ENCODE data around the gene BAHCC1. TPM values are rescaled to one million over a fixed set of nuclear protein-coding genes. Genes with fewer than 3 reads are reported as not detected.

BAHCC1 gene
- total and polyA plus RNA-seq, 10 of the 15 experiments (the other 5 are each of a cell fraction or from before 2014, with no cell fraction given): 0.03 to 0.14 (median 0.11) TPM; not detected in 6

GRCh38 chr17:81512562-81513371 is 117.5 kb downstream of the BAHCC1 start, which contains the start of gene ACTG1 (continued):
- no peak for TF ChIP-seq MEF2B (IDR thresholded peaks at IDR 0.05; ENCODE audit: partially characterized antibody, poor library complexity, severe bottlenecking)
- no peak for TF ChIP-seq NFXL1 (IDR thresholded peaks at IDR 0.05; ENCODE audit: borderline replicate concordance)
- TF ChIP-seq TCF3 (IDR thresholded peaks at IDR 0.05; ENCODE audit: borderline replicate concordance, insufficient read depth, low read depth, low read length): peak; percentile 86
- TF ChIP-seq RAD51 (IDR thresholded peaks at IDR 0.05): no peak
- no peak for TF ChIP-seq EZH2 (IDR thresholded peaks at IDR 0.05; ENCODE audit: borderline replicate concordance, control insufficient read depth, low read depth, low read length)
- TF ChIP-seq CBX5 (IDR thresholded peaks at IDR 0.05; ENCODE audit: low read depth): no peak
- 0 out of 2 replicates have a peak, but pooled peaks have one; percentile 29 for TF ChIP-seq LARP7 (IDR thresholded peaks at IDR 0.05)
- no peak for TF ChIP-seq ZNF274 (IDR thresholded peaks at IDR 0.05; ENCODE audit: insufficient read depth, insufficient read length)
- TF ChIP-seq STAT1 (conservative IDR thresholded peaks at IDR 0.05): no peak
- no peak for TF ChIP-seq MTA2 (IDR thresholded peaks at IDR 0.05; ENCODE audit: low read depth)
- no peak for TF ChIP-seq NFYB (IDR thresholded peaks at IDR 0.05; ENCODE audit: insufficient read depth, low read depth, low read length)
- no peak for TF ChIP-seq SMC3 (IDR thresholded peaks at IDR 0.05; ENCODE audit: borderline replicate concordance, low read length)
- 0 out of 2 replicates have a peak, but pooled peaks have one; percentile 12 for TF ChIP-seq TARDBP (IDR thresholded peaks at IDR 0.05; ENCODE audit: borderline replicate concordance)
- peak; percentile 40 for TF ChIP-seq NKRF (conservative IDR thresholded peaks at IDR 0.05)
- TF ChIP-seq, protein P1, sequence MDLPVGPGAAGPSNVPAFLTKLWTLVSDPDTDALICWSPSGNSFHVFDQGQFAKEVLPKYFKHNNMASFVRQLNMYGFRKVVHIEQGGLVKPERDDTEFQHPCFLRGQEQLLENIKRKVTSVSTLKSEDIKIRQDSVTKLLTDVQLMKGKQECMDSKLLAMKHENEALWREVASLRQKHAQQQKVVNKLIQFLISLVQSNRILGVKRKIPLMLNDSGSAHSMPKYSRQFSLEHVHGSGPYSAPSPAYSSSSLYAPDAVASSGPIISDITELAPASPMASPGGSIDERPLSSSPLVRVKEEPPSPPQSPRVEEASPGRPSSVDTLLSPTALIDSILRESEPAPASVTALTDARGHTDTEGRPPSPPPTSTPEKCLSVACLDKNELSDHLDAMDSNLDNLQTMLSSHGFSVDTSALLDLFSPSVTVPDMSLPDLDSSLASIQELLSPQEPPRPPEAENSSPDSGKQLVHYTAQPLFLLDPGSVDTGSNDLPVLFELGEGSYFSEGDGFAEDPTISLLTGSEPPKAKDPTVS (IDR thresholded peaks at IDR 0.05; ENCODE audit: low read depth, low read length): no peak
- TF ChIP-seq, protein P2, sequence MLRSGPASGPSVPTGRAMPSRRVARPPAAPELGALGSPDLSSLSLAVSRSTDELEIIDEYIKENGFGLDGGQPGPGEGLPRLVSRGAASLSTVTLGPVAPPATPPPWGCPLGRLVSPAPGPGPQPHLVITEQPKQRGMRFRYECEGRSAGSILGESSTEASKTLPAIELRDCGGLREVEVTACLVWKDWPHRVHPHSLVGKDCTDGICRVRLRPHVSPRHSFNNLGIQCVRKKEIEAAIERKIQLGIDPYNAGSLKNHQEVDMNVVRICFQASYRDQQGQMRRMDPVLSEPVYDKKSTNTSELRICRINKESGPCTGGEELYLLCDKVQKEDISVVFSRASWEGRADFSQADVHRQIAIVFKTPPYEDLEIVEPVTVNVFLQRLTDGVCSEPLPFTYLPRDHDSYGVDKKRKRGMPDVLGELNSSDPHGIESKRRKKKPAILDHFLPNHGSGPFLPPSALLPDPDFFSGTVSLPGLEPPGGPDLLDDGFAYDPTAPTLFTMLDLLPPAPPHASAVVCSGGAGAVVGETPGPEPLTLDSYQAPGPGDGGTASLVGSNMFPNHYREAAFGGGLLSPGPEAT (IDR thresholded peaks at IDR 0.05; ENCODE audit: low read depth): no peak
- peak; percentile 98 for TF ChIP-seq SMAD5 (IDR thresholded peaks at IDR 0.05; ENCODE audit: low read depth)
- TF ChIP-seq EP300 (IDR thresholded peaks at IDR 0.05; ENCODE audit: borderline replicate concordance in 1 of 2, control insufficient read depth in 1 of 2, low read depth in 2 of 2, low read length in 2 of 2): no peak
- TF ChIP-seq CREM (IDR thresholded peaks at IDR 0.05; ENCODE audit: low read depth): no peak
- no peak for TF ChIP-seq ASH2L (IDR thresholded peaks at IDR 0.05; ENCODE audit: borderline replicate concordance, low read depth)
- TF ChIP-seq BACH1 (IDR thresholded peaks at IDR 0.05; ENCODE audit: borderline replicate concordance): peak; percentile 99
